Esophagus muscularis mucosa (tissue), 4 donors: Measurements from ENCODE around the gene MTA2.
"Not testable (repeated sequence)": the region's sequence is repeated elsewhere in the genome, so short reads cannot be mapped to it uniquely, and the experiment has no call there.

Source experiments
- CTCF ChIP-seq, 3 experiments: fragments of 200-600 bp in 2 of 3; fragments of 450-650 bp in 1 of 3; sonication (generic) in 2 of 3; IDR thresholded peaks; one replicate each; pipeline ENCODE4 v1.5.1; 2017 to 2019; ENCODE audit warnings: antibody characterized with exemption in 3 of 3, mild to moderate bottlenecking in 2 of 3, moderate library complexity in 1 of 3
- EP300 ChIP-seq: sonication (generic); formaldehyde crosslinking; IDR thresholded peaks from one replicate; pipeline ENCODE4 v1.6.1; 2017; ENCODE audit warnings: antibody characterized with exemption
- POLR2A ChIP-seq: fragments of 450-650 bp; IDR thresholded peaks from one replicate; pipeline ENCODE4 v1.6.1; 2017; ENCODE audit warnings: antibody characterized with exemption, moderate library complexity, mild to moderate bottlenecking, low read depth

GRCh38 chr11:62559626-62560025 lies 42.0 kb downstream of the MTA2 start:
- not testable (repeated sequence) for TF ChIP-seq CTCF (IDR thresholded peaks at IDR 0.05); EP300; POLR2A
